Measurements from ENCODE around the gene GPC5. TPM values are rescaled to one million over a fixed set of nuclear protein-coding genes. Genes with fewer than 3 reads are reported as not detected.

The GPC5 gene
- total RNA-seq, 1 experiment from 2014 or later: 0.15 TPM

DNA sequence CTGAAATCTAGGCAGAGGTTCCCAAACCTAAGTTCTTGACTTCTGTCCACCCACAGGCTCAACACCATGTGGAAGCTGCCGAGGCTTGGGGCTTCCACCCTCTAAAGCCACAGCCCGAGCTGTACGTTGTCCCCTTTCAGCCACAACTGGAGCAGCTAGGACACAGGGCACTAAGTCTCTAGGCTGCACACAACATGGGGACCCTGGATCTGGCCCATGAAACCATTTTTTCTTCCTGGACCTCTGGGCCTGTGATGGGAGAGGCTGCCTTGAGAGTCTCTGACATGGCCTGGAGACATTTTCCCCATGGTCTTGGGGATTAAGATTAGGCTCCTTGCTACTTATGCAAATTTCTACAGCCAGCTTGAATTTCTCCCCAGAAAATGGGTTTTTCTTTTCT lies 118.4 kb downstream of the GPC5 start:
- Histone ChIP-seq H3K18ac (ENCODE audit: insufficient read length, low read depth, low read length) (no peak overlapping the region), H2BK12ac (ENCODE audit: insufficient read length, low read depth, low read length) (no peak overlapping the region), H3K4ac (ENCODE audit: low read depth, low read length) (no peak overlapping the region), H3K79me2 (ENCODE audit: insufficient read depth, low read length) (no peaks in the 10 kb centered on the region), H3K27ac (ENCODE audit: insufficient read length, low read depth, low read length) (no peak overlapping the region), H2BK120ac (ENCODE audit: low read depth, low read length, poor library complexity, severe bottlenecking) (no peak overlapping the region), H3K4me1 (ENCODE audit: insufficient read depth, low read length) (no peaks in the 10 kb centered on the region), H3K9me3 (ENCODE audit: control insufficient read depth, low read depth, low read length) (no peaks in the 10 kb centered on the region), H2BK5ac (ENCODE audit: insufficient read length, low read length) (no peak overlapping the region), H3K79me1 (ENCODE audit: insufficient read depth, low read depth, low read length, poor library complexity, severe bottlenecking) (no peaks in the 10 kb centered on the region), H3K27me3 (ENCODE audit: insufficient read depth, low read length) (no peaks in the 10 kb centered on the region), H2BK20ac (ENCODE audit: low read depth, low read length, poor library complexity, severe bottlenecking) (no peak overlapping the region), H2AK5ac (ENCODE audit: insufficient read length, low read length) (no peak overlapping the region), H4K5ac (ENCODE audit: insufficient read length, low read depth, low read length) (no peak overlapping the region), H4K91ac (ENCODE audit: insufficient read length, low read depth, low read length) (no peak overlapping the region), H3K9ac (ENCODE audit: extremely low read depth, insufficient read length, low read length) (no peak overlapping the region), H2AFZ (ENCODE audit: low read length) (no peak overlapping the region), H4K8ac (replicated peaks; ENCODE audit: insufficient read length, low read depth, low read length) (no peak overlapping the region), H3K4me2 (ENCODE audit: insufficient read depth, insufficient read length, low read length) (no peak overlapping the region), H3K23ac (ENCODE audit: insufficient read length, low read depth, low read length) (no peak overlapping the region), H4K20me1 (ENCODE audit: control insufficient read depth, insufficient read depth, insufficient read length) (no peaks in the 10 kb centered on the region), H3K23me2 (ENCODE audit: insufficient read length, low read depth, low read length, poor library complexity, severe bottlenecking) (no peaks in the 10 kb centered on the region), H3K56ac (ENCODE audit: insufficient read length, low read depth, low read length) (no peak overlapping the region), H3T11ph (ENCODE audit: low read length) (no peak overlapping the region), H2BK15ac (ENCODE audit: low read depth, low read length) (no peak overlapping the region), H3K14ac (ENCODE audit: insufficient read depth, low read length) (no peak overlapping the region)
- Mint-ChIP-seq H3K36me3 (ENCODE audit: insufficient read depth in 1 of 3, low read depth in 3 of 3) (peaks cover 7 to 10% (median 8%) of the 10 kb centered on the region in 3 experiments; a peak in 5 of 7 replicates), H3K4me1 (peaks cover 7 to 9% of the 10 kb centered on the region in 2 experiments), H3K4me3 (no peak overlapping the region), H3K9me3 (peaks cover 9 to 12% of the 10 kb centered on the region in 2 experiments), H3K27me3 (ENCODE audit: low read depth) (no peaks in the 10 kb centered on the region), H3K27ac (no peak overlapping the region)
- no peak for DNase-seq
- TF ChIP-seq, protein P1, sequence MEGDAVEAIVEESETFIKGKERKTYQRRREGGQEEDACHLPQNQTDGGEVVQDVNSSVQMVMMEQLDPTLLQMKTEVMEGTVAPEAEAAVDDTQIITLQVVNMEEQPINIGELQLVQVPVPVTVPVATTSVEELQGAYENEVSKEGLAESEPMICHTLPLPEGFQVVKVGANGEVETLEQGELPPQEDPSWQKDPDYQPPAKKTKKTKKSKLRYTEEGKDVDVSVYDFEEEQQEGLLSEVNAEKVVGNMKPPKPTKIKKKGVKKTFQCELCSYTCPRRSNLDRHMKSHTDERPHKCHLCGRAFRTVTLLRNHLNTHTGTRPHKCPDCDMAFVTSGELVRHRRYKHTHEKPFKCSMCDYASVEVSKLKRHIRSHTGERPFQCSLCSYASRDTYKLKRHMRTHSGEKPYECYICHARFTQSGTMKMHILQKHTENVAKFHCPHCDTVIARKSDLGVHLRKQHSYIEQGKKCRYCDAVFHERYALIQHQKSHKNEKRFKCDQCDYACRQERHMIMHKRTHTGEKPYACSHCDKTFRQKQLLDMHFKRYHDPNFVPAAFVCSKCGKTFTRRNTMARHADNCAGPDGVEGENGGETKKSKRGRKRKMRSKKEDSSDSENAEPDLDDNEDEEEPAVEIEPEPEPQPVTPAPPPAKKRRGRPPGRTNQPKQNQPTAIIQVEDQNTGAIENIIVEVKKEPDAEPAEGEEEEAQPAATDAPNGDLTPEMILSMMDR (conservative IDR thresholded peaks at IDR 0.05): no peak
- WGBS (ENCODE audit: extremely low coverage, insufficient read length, low lambda C conversion rate): no CpG with 5 or more reads among the region's 3 CpGs

Data from H9 (cell line).